NB4 (cell line): Measurements from ENCODE around the gene SH3BP4.

Experiments used
- MYC ChIP-seq: IDR thresholded peaks from 2 replicates; pipeline ENCODE4 v1.6.1; 2011; ENCODE audit warnings: low read depth, low read length
- POLR2A ChIP-seq: IDR thresholded peaks from 2 replicates; pipeline ENCODE4 v1.6.1; 2011; ENCODE audit warnings: mild to moderate bottlenecking; ENCODE audit not compliant: insufficient read length; ENCODE audit errors: extremely low read depth
- TF ChIP-seq, protein P1 (sequence below): IDR thresholded peaks from one replicate; pipeline ENCODE4 v1.5.1; 2012; ENCODE audit warnings: low read depth, low read length
- TF ChIP-seq, protein P2 (sequence below): IDR thresholded peaks from 2 replicates; pipeline ENCODE4 v1.6.1; 2011; ENCODE audit warnings: low read depth, low read length

DNA sequence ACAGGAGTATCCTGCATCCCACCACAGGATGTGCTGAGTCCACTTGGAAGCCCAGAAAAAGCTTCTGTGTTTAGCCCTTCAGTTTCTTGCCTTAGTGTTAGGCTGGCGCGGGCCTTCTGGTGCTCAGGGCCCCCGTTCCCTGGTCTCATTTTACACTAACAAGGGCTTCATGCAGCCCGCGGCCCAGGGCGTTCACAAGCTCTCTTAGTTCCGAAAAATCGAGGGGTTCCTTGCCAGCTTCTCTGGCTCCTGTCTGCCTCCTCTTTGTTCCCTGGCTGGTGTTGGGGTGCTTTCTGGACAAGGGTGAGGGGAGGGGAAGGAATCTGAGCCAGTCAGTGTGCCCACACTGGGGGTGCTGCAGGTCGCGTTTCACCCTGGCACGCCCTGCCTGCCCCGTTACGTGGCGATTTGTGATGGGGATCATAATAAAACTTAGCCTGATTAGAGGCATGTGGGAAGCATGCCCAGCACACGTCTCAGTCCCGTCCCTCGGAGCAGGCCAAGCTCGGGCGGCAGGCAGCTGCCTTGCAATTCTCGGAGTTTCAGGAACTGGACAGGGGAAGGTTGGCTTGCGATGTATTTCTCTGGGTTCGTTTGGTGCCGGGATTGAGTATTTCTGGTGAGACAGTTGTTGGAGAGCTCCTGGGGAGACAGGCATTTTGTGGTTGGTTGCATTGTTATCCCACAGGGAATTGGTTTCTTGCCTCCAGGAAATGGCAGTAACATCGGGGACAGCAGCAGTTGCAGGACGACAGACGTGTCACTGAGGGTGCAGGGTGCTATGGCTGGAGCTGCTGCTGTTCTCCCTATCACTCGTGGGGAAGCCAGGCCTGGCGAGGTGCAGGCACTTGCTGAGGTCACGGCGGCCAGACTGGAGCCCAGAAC lies 22.9 kb downstream of the SH3BP4 start:
- TF ChIP-seq, protein P1, sequence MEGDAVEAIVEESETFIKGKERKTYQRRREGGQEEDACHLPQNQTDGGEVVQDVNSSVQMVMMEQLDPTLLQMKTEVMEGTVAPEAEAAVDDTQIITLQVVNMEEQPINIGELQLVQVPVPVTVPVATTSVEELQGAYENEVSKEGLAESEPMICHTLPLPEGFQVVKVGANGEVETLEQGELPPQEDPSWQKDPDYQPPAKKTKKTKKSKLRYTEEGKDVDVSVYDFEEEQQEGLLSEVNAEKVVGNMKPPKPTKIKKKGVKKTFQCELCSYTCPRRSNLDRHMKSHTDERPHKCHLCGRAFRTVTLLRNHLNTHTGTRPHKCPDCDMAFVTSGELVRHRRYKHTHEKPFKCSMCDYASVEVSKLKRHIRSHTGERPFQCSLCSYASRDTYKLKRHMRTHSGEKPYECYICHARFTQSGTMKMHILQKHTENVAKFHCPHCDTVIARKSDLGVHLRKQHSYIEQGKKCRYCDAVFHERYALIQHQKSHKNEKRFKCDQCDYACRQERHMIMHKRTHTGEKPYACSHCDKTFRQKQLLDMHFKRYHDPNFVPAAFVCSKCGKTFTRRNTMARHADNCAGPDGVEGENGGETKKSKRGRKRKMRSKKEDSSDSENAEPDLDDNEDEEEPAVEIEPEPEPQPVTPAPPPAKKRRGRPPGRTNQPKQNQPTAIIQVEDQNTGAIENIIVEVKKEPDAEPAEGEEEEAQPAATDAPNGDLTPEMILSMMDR, result no peak
- TF ChIP-seq, protein P2, sequence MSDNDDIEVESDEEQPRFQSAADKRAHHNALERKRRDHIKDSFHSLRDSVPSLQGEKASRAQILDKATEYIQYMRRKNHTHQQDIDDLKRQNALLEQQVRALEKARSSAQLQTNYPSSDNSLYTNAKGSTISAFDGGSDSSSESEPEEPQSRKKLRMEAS, result no peak
- TF ChIP-seq POLR2A (no peak), MYC (no peak)
